CD4-positive, alpha-beta T cell treated with Interleukin-4 for 4 hours (primary cell): ENCODE results near the gene OTUD3.

Experiments
- DNase-seq: peaks from one replicate; pipeline ENCODE4 v3.0.0-alpha.2; 2020

The OTUD3 gene

GRCh38 chr1:19957779-19958178 is 75.6 kb downstream of the OTUD3 start:
- no peak for DNase-seq

DNA sequence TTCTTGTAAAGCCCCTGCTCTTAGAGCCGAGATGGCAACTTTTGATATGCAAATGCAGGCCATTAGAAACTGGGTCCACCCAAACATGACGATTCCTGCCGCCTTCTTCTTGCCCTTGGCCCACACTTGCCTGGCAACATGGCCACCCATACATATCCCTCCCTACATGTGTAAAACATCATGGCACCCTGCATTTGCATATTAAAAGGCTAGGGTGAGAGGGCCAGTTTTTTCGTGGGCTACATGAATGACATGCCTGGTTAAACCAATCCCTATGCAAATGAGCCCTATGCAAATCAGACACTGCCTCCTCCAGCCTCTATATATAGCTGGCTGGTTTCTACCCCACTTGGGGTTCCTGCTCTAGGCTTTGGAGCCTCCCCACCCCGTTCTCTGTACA is 78.4 kb downstream of the OTUD3 start:
- no peak for DNase-seq
